Fibroblast of villous mesenchyme (primary cell): ENCODE data around the gene ATP5PD. TPM values are rescaled to one million over a fixed set of nuclear protein-coding genes. Genes with fewer than 3 reads are reported as not detected.

Experiments used
- DNase-seq: peaks from one replicate; pipeline ENCODE4 v3.0.0-alpha.2; 2010; ENCODE audit warnings: low read depth
- H3K4me3 ChIP-seq: 2 replicates; pipeline ENCODE4 v1.5.1; 2011; ENCODE audit warnings: low read depth, mild to moderate bottlenecking, low read length
- CTCF ChIP-seq: IDR thresholded peaks from 2 replicates; pipeline ENCODE4 v1.5.1; 2012; ENCODE audit warnings: low read depth, mild to moderate bottlenecking, low read length; ENCODE audit not compliant: insufficient read depth
- total RNA-seq: library from RNA; depleted of rRNA; stranded (reverse); fragments of >200 nt; gene quantifications from 2 replicates; pipeline ENCODE4 v1.2.3, GENCODE V29; 2012

Gene ATP5PD
- total RNA-seq, result 275 and 323 TPM in 2 replicates

DNA sequence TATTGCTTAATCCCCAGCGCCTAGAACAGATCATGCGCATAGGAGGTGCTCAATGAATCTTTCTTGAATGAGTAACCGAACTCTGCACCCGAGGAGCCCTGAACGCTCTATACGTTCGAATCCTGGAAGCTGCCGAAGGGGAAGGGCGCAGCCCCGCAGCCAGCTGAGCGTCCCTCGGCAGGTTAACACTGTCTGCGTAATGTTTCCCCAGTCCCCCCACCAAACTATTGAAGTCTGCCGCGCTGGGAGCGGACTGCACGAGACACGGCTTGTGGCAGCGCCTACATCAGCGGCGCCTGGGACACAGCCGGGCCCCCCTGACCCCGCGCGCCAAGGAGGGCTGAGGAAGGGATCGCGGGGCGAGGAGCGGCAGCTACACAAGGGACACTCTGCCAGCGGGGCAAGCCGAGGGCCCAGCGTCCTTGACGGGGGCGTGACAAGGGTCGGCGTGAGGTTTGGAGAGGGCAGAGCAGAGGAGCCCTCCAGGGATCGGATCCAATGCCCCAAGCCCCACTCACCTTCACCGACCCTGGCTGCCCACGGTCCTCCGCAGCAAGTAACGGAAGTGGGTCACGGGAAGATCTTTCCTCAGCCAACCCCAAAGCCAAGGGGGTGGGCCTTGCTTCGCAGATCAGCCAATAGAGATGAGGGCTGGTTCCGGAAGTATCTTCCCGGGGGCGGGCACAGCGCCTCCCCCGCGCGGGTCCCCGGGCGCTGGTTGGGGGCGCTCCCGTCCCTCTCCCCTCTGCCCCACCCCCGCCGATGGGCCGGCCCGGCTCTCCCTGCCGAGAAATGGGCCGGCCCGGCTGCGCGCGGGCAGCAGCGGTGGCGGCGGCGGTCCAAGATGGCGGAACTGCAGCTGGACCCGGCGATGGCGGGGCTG, at the start of gene ATP5PD, which contains the start of gene KCTD2:
Gene ATP5PD (minus strand): TSS at position 563 of the 883 bp plus-strand sequence. CDS start 4,319 bp downstream, outside the sequence.
Gene KCTD2 (plus strand): TSS at position 819 of the 883 bp plus-strand sequence. CDS start 26 bp downstream, at position 845.
- DNase-seq, result peak; percentile 98
- H3K4me3 ChIP-seq, result peak within 1 kb of the TSS; percentile 87
- no peak for TF ChIP-seq CTCF

DNA sequence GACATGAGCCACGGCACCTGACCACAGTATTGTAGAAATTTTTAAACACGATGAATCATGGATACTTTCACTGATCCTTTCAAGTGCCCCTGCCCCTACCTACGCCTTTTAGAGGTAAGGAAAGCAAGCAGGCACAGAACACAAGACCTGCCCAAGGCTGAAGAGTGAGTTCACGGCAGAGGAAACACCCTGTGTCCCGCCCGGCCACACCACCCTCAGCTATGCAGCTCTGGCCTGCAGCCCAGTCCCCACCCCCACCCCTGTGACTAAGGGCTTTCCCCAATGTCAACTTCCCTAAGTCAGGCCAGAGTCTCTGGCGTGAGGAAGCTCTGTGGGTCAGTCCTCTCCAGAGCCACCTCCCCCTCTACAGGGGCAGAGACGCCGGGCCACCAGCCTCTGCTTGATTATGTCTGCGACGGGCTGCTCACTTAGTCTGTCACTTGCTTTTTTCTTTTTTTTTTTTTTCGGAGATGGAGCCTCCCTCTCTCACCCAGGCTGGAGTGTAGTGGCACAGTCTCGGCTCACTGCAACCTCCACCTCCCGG, 49.4 kb upstream of the ATP5PD start:
- no peak for TF ChIP-seq CTCF
- DNase-seq, result peak; percentile 76
- no peak overlapping the region for H3K4me3 ChIP-seq

- H3K4me3 ChIP-seq, result no peak overlapping the region
- TF ChIP-seq CTCF, result no peak
- no peak for DNase-seq
Measured at GRCh38 chr17:75094871-75095399, 48.2 kb upstream of the ATP5PD start.

GRCh38 chr17:75093548-75094158, 46.9 kb upstream of the ATP5PD start:
- no peak overlapping the region for H3K4me3 ChIP-seq
- DNase-seq, result no peak
- no peak for TF ChIP-seq CTCF

GRCh38 chr17:75091855-75092327, 45.1 kb upstream of the ATP5PD start:
- TF ChIP-seq CTCF, result no peak
- DNase-seq, result no peak
- H3K4me3 ChIP-seq, result peak overlapping the region; percentile 25
